ENCODE data around the gene PLIN3.
A peak's percentile ranks its signal among the peaks of the same experiment; 100 is the strongest.
"Not testable (repeated sequence)": the region's sequence is repeated elsewhere in the genome, so short reads cannot be mapped to it uniquely, and the experiment has no call there.

The PLIN3 gene

DNA sequence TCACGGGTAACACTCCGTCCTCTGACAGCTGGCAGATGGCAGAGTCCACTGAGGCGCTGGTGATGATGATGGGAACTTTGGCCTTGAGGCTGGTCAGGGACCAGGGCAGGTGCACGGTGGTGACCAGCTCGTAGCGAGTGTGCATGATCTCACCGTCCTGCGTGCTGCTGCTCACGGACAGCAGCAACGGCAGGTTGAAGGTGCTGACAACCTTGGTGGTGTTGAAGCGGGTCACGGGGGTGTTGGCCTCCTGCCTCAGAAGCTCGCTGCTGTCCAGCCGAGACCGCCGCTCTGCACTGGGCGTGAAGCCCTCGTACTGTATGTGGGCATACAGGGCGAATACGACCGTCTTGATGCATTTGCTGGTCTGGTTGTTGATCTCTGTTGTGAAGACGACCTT lies 23.6 kb upstream of the PLIN3 start:
- DNase-seq, result no peak

DNA sequence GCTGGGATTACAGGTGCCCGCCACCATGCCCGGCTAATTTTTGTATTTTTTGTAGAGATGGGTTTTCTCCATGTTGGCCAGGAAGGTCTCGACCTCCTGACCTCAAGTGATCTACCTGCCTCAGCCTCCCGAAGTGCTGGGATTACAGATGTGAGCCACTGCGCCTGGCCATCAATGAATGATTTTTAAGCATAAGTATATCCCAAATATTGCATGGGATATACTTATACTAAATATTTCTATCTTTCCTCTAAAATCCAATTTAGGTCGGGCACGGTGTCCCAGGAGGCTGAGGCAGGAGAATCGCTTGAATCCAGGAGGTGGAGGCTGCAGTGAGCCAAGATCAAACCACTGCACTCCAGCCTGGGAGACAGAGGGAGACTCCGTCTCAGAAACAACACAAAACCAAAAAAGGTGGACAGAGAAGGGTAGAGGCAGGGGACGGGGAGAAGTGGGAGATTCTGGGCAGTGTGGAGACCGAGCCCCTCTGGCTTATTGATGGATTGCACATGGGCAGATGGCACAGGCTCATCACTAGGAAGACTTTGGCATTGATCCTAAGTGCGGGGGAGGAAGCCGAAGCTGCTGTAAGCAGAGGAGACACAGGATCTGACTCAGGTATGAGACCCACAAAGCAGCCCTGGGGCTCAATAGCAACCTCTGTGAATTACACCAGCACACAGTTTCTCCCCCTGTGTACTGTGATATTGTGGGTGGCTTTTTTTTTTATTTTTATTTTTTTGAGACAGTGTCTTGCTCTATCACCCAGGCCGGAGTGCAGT lies 21.8 kb upstream of the PLIN3 start:
- no peak for DNase-seq

DNA sequence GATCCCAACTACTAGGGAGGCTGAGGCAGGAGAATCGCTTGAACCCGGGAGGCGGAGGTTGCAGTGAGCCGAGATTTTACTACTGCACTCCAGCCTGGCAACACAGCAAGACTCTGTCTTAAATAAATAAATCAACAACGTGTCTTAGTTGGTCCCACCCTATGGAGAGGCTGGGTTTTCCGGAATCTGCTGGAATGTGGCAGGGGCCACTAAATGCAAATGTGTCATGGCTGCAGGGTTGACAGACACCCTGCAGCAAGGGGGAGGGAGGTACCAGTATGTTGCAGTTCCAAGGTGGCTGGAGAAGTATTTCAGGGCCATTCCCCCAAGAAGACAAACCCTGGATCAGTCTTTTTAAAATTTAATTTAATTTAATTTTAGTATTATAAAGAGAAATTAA lies 20.3 kb upstream of the PLIN3 start:
- not testable (repeated sequence) for DNase-seq

DNA sequence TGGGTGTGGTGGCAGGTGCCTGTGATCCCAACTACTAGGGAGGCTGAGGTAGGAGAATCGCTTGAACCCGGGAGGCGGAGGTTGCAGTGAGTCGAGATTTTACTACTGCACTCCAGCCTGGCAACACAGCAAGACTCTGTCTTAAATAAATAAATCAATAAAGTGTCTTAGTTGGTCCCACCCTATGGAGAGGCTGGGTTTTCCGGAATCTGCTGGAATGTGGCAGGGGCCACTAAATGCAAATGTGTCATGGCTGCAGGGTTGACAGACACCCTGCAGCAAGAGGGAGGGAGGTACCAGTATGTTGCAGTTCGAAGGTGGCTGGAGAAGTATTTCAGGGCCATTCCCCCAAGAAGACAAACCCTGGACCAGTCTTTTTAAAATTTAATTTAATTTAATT lies 17.5 kb upstream of the PLIN3 start:
- DNase-seq, result not testable (repeated sequence)

DNA sequence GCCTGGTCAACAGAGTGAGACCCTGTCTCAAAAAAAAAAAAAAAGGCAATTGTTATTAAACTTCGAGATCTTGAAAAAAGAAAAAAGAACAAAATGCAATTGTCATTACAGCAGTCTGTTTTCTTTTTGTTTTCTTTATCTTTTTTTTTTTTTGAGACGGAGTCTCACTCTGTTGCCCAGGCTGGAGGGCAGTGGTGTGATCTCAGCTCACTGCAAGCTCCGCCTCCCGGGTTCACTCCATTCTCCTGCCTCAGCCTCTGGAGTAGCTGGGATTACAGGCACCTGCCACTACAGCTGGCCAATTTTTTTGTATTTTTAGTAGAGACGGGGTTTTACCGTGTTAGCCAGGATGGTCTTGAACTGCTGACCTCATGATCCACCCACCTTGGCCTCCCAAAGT lies 15.4 kb upstream of the PLIN3 start:
- DNase-seq, result not testable (repeated sequence)

DNA sequence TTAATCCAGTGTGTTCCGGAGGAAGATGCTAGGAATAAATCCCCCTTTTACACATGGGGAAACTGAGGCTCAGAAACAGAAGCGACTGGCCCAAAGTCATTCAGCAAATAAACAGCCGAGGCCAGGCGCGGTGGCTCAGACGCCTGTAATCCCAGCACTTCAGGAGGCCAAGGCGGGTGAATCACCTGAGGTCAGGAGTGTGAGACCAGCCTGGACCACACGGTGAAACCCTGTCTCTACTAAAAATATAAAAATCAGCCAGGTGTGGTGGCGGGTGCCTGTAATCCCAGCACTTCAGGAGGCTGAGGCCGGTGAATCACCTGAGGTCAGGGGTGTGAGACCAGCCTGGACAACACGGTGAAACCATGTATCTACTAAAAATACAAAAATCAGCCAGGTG lies 11.6 kb upstream of the PLIN3 start:
- DNase-seq, result no peak

DNA sequence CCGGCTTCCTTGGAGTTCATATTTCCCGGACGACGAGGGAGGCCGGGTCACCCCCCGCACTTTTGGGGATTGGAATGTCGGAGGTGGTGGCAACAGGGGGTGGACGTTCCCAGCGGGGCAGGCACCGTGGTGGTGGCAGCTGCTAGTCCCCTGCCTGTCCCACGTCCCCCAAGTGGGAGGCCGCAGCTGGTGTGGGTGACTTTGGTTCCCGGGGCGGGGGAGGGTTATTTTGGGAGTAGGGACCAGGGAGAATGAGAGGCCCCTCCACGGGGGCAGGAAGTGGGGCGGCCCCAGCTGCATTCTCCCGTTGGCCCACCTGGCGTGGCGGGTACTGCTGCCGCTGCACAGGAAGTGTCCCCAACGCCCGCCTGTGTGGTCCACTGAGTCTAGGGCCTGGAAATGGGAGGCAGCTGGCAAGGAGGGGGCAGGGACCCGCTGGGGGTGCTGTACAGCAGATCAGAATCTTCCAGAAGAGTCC lies 11.1 kb upstream of the PLIN3 start:
- DNase-seq, result no peak

DNA sequence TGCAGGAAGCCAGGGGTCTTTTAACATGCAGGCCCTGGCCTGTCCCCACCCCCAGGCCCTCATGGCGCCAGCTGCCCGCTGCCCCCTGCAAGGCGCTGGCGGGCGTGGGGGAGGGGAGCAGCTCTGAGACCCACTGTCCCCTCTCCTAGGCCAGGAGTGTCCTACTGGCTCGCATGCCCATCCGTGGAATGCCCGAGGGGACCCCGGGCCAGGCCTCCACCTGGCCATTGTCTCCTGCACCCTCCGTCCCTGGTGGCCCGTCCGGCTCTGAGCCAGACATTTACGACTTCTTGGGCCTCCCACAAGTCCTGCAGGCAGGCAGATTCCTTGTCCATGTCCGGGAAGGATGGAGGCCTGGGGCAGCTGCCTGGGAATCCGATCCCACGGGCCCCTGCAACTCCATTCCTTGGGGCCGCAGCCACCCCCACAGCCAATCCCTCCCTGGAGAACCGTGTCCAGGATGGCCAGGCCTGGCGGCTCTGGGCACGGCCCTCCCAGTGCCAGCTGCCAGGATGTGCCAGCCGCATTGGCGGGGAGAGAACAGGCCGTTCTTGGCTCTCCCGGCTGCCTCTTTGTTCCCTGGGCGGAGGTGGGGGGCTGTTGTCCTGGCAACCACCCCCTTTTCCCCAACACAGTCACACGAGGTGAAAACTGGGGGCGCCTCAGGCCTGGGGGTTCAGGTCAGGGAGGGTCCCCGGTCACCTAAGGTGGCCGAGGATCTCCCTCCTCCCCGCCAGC lies 10.5 kb upstream of the PLIN3 start:
- no peak for DNase-seq

DNA sequence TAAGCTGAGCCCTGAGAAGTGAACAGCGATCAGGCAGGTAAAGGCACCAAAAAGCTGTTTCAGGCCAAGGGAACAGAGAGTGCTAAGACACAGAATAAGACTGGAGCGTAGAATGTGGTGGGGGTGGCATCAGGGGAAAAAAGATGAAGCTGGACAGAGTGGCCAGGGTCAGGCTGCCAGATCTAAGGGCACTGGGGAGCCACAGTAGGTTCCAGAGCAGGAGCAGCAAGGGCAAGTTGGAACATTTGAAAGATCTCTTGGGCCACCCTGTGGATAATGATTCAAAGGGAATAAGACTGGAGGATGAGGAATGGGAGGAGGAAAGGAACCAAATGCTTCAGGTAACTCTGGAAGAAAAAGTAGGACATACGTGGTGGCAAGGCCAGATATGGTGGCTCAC lies 6.5 kb upstream of the PLIN3 start:
- DNase-seq, result no peak

DNA sequence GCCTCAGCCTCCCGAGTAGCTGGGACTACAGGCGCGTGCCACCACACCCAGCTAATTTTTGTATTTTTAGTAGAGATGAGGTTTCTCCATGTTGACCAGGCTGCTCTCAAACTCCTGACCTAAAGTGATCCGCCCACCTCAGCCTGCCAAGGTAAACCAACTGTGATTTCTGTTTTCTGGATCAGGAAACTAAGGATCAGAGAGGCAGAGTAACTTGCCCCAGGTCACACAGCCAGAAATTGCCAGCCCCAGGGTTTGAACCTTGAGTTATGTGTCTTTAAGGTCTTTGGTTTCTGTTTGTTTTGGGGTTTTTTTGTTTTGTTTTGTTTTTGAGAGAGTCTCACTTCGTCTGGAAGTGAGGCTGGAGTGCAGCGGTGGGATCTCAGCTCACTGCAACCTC lies 4.2 kb upstream of the PLIN3 start:
- no peak for DNase-seq

DNA sequence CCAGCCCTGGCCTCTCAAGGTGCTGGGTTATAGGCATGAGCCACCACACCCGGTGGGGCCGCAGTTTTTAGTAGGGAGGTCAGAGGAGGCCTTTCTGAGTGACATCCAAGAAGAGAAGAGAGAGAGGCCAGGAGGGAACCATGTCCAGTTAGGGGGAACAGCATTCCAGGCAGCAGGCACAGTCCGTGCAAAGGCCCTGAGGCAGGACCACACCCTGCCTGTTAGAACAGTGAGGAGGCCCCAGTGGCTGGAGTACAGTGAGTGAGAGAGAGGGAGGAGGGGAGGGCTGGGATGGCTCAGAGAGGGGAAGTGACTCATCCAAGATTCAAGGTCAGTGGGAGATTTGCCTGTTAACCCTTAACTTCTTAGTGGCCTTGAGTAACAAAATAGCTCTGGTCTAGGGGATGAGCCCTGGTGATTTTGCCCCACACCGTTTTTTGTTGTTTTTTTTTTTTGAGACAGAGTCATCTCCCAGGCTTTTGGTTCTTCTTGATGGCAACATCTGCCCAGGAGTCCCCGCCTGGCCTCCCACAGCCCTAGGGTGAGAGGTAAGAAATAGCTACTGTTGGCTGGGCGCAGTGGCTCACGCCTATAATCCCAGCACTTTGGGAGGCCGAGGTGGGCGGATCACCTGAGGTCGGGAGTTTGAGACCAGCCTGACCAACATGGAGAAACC lies 2.7 kb upstream of the PLIN3 start:
- no peak for DNase-seq

DNA sequence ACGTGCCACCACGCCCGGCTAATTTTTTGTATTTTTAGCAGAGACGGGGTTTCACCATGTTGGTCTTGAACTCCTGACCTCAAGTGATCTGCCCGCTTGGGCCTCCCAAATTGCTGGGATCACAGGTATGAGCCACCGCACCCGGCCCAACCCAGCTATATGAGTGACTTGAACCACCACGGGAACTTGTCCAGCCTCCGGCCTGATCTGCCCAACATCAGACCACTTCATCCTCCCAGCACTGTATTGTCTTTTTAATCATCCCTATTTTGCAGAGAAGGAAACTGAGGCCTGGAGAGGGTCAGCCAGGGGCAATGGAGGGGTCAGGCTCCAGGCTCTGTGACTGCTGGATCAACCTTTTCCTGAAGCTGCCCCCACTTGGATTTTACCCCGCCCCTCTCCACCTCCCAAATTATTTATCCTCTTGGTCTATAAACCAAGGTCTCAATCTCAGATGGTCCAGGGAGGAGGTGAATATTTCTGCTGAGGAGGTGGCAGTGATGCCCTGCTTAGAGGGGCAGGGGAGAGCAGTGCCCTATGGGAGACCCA lies 893 bp upstream of the PLIN3 start:
- DNase-seq, result no peak

DNA sequence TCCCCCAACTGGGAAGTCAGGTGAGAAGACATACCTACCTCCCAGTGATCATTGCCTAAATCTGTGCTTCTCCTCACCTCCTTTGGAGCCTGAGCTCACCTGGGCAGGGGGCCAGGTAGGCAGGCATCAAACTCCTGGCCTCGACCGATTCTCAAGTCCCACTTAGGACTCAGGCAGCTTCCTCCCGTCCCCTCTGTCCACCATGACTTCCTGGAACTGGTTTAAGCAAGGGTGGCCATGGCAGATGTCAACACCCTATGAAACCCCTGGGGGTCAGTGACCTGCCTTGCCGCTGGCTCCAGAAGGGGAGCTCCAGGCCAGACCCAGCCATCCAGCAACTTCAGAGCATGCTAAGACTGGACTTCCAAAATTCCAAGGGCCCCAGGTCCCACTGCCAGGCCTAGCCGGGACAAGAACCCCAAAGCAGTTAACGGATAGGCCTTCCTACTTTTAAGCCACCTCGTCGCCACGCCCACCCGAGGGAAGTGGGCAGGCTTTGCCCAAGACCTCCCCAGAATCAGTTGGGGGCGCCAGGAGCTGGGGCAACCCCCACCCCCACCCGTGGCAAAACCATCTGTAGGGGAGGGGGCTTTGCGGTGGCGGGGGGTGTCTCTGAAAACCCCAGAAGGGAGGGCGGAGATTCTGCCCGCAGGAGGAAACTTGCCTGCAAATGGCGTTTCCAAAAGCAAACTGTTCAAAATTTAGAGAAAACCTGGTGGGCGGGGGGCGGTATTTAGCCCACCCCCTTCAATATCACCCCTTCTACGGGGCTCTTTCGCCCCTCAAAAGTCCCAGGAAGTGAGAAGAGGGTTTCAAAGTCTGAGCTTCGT lies 657 bp downstream of the PLIN3 start:
- peak; percentile 29 for DNase-seq

DNA sequence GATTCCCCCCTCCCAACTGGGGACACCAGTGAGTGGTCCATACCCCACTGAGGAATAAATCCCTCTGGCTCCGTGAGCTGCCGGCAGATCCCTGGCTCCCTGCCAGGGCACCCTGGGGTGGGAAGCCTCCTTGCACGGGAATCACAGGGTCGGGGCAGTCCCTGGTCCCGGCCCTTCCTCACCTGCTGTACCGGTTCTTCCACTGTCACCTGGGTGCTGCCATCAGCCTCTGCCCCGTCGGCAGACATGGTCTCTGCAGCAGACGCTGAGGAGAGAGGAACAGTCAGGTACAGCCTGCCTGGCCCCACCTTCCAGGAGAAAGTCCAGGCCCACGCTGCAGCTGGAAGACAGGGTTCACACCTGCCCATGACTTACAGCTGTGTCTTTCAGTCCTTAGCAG lies 6.3 kb downstream of the PLIN3 start:
- DNase-seq, result no peak

DNA sequence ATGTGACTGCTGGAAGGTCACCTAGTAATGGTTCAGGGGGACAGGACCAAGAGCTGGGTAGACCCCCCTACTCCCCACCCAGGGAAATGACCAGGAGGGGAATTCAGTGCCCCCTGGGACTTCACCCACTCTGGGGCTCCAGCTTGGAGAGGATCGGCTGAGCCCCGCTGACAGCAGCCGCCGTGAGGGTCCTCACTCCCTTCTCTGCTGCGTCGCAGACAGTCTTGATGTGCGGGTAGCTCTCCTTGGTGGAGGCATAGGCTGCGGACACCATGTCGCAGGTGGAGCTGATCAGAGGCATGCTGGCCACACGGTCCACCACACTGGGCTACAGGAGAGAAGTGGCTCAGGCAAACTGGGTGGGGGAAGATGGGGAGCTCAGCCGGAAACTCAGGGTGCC lies 7.8 kb downstream of the PLIN3 start:
- DNase-seq, result no peak

DNA sequence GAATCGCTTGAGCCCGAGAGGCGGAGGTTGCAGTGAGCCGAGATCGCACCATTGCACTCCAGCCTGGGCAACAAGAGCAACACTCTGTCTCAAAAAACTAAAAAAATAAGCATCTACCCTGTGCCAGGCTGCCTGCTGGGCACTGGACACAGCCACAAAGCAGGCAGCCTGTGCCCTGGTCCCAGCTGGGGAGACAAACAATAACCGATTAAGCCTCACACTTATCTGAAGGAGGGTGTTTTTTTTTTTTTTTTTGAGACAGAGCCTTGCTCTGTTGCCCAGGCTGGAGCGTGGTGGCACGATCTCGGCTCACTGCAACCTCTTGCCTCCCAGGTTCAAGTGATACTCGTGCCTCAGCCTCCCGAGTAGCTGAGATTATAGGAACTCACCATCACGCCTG lies 11.0 kb downstream of the PLIN3 start:
- not testable (repeated sequence) for DNase-seq

DNA sequence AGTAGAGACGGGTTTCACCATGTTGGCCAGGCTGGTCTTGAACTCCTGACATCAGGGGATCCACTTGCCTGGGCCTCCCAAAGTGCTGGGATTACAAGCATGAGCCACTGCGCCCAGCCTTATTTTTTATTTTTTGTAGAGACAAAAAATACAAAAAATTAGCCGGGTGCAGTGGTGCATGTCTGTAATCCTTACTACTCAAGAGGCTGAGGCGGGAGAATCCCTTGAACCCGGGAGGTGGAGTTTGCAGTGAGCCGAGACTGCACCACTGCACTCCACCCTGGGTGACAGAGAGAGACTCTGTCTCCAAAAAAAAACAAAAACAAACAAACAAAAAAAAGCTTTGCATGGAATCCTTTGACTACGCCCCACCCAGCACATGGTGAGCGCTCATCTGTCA lies 14.0 kb downstream of the PLIN3 start:
- not testable (repeated sequence) for DNase-seq

DNA sequence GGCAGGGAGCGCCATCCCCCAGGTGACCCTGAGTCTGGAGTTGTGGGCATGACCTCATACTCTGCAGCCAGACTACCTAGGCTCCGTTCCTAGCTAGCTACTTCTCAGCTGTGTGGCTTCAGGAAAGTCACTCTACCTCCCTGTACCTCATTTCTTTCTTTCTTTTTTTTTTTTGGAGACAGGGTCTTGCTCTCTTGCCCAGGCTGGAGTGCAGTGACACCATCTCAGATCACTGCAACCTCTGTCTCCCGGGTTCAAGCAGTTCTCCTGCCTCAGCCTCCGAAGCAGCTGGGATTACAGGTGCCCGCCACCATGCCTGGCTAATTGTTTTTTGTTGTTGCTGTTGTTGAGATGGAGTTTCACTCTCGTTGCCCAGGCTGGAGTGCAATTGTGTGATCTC lies 15.0 kb downstream of the PLIN3 start:
- DNase-seq, result no peak

DNA sequence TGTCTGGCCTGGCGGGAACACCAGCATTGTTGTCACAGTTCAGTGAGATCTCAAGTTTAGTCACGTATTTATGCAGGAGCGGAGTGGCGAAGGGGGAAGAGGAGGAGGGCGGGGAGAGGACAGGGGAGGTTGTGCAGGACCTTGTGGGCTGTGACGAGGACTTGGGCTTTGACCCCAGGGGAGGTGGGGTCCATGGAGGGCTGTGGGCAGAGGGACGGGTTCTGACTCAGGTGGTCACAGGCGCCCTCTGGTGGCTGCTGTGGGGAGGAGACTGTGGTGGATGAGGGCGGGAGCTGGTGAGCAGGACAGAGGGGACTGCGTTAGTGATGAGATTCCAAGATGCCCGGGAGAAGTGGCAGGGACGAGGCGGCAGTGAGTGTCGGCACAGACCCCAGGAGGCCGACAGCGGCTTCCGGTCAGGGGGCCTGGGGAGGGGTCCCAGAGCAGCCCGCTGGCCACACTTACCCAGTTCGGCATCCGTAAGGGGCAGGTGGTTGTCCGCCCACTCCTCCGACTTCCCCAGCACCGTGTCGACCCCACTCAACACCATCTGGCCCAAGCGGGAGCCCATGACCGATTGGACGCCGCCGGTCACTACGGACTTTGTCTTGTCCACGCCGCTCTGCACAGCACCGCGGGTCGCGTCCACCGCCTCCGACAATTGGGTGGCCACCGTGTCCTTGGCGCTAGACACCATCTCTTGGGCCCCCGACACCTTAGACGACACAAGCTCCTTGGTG lies 15.7 kb downstream of the PLIN3 start:
- peak; percentile 72 for DNase-seq

DNA sequence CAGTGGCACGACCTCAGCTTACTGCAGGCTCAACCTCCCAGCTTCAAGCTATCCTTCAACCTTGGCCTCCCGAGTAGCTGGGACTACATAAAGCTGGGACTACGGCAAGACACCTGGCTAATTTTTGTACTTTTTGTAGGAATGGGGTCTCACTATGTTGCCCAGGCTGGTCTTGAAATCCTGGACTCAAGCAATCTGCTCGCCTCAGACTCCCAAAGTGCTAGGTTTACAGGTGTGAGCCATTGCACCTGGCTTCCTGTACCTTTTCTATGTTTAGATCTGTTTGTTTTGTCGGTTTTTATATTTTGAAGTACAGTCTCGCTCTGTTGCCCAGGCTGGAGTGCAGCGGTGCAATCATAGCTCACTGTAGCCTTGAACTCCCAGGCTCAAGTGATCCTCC lies 18.4 kb downstream of the PLIN3 start:
- DNase-seq, result no peak

DNA sequence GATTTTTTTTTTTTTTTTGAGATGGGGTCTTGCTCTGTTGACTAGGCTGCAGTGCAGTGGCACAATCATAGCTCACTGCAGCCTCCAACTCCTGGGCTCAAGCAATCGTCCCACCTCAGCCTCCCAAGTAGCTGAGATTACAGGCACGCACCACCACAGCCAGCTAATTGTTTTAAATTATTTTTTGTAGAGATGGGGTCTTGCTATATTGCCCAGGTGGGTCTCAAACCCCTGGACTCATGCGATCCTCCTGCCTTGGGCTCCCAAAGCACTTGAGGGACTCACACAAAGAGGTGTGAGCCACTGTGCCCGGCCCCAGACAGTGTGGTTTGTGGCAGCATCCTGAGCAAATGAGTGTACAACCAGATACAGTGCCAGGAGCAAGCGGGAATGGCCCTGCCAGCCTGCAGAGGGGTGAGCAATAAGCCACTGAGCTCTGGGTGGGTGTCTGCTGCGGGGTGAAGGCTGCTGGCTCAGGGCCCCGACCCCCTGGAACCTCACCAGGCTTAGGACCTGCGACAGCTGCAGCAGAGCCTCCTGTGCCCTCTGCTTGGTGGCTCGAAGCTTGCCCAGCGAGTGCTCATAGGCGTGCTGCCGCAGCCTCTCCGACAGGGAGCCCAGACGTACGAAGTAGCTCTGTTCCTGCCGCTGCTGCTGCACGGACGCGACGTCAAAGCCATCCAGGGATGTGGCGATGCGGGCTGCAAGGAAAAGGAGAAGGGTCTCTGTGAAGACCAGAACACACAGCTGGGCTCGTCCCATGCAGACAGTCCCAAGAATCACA lies 20.1 kb downstream of the PLIN3 start:
- no peak for DNase-seq

Measured in effector CD4-positive, alpha-beta T cell (primary cell).